RWPE2 (cell line): Measurements from ENCODE around the gene HPSE2.

Experiments used
- ATAC-seq: fragments of 200-7000 bp; cut with Tn5 transposase; 3 replicates; pipeline ENCODE4 v1.9.1; 2021; ENCODE audit warnings: low read depth
- DNase-seq: peaks from one replicate; pipeline ENCODE4 v3.0.0-alpha.2; 2020; ENCODE audit warnings: low spot score
- H3K27ac ChIP-seq: fragments of 450-650 bp; 2 replicates; pipeline ENCODE4 v1.5.1; 2017; ENCODE audit warnings: mild to moderate bottlenecking; ENCODE audit not compliant: poor library complexity, severe bottlenecking
- H3K27me3 ChIP-seq: fragments of 250-450 bp; sonication (Bioruptor Pico); 2 replicates; pipeline ENCODE4 v1.5.1; 2021; ENCODE audit warnings: mild to moderate bottlenecking, moderate library complexity; ENCODE audit not compliant: insufficient read depth, poor library complexity, severe bottlenecking
- H3K36me3 ChIP-seq: fragments of 250-450 bp; sonication (Bioruptor Pico); 2 replicates; pipeline ENCODE4 v1.5.1; 2020; ENCODE audit warnings: low read depth, mild to moderate bottlenecking, moderate library complexity
- H3K4me1 ChIP-seq: fragments of 250-450 bp; sonication (Bioruptor Pico); 2 replicates; pipeline ENCODE4 v1.5.1; 2021; ENCODE audit warnings: mild to moderate bottlenecking, moderate library complexity; ENCODE audit not compliant: insufficient read depth, poor library complexity, severe bottlenecking
- H3K4me3 ChIP-seq: fragments of 250-450 bp; sonication (Bioruptor Pico); 2 replicates; pipeline ENCODE4 v1.5.1; 2021; ENCODE audit warnings: mild to moderate bottlenecking, moderate library complexity; ENCODE audit not compliant: severe bottlenecking
- H3K9me3 ChIP-seq: fragments of 250-450 bp; sonication (Bioruptor Pico); 2 replicates; pipeline ENCODE4 v1.5.1; 2021; ENCODE audit warnings: mild to moderate bottlenecking, moderate library complexity; ENCODE audit not compliant: severe bottlenecking
- TF ChIP-seq, protein P1 (sequence below): fragments of 450-650 bp; IDR thresholded peaks from one replicate; pipeline ENCODE4 v1.5.1; 2017; ENCODE audit warnings: mild to moderate bottlenecking, moderate library complexity; ENCODE audit not compliant: poor library complexity, severe bottlenecking

Gene HPSE2

GRCh38 chr10:99115703-99116102, 119.9 kb downstream of the HPSE2 start:
- DNase-seq: no peak
- ATAC-seq: no peak
- H3K4me3 ChIP-seq: no peak overlapping the region
- H3K36me3 ChIP-seq: no peaks in the 10 kb centered on the region
- H3K27ac ChIP-seq: no peak overlapping the region
- no peaks in the 10 kb centered on the region for H3K4me1 ChIP-seq
- no peaks in the 10 kb centered on the region for H3K27me3 ChIP-seq
- no peaks in the 10 kb centered on the region for H3K9me3 ChIP-seq
- TF ChIP-seq, protein P1, sequence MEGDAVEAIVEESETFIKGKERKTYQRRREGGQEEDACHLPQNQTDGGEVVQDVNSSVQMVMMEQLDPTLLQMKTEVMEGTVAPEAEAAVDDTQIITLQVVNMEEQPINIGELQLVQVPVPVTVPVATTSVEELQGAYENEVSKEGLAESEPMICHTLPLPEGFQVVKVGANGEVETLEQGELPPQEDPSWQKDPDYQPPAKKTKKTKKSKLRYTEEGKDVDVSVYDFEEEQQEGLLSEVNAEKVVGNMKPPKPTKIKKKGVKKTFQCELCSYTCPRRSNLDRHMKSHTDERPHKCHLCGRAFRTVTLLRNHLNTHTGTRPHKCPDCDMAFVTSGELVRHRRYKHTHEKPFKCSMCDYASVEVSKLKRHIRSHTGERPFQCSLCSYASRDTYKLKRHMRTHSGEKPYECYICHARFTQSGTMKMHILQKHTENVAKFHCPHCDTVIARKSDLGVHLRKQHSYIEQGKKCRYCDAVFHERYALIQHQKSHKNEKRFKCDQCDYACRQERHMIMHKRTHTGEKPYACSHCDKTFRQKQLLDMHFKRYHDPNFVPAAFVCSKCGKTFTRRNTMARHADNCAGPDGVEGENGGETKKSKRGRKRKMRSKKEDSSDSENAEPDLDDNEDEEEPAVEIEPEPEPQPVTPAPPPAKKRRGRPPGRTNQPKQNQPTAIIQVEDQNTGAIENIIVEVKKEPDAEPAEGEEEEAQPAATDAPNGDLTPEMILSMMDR: no peak

DNA sequence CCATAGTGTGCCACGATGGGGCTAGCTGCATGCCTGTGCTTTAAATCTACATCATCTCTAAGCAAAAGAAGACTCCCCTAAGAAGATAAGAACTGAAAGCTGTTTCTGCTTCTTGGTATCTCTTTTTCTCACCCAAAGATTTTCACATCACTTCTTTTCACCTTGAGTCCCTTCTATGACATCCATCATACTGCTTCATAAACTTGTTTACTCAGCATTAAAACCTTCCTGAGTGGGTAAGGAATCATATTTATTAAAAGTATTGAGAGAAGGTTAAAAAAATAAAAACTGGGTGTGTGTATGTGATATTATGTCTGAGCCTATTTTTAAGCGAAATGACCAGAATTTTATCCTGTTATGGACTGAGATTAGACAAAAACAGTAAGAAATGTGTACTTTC, 150.3 kb downstream of the HPSE2 start:
- Histone ChIP-seq H3K27ac (no peak overlapping the region), H3K4me3 (no peak overlapping the region), H3K36me3 (no peaks in the 10 kb centered on the region), H3K27me3 (no peaks in the 10 kb centered on the region), H3K9me3 (no peaks in the 10 kb centered on the region), H3K4me1 (no peaks in the 10 kb centered on the region)
- DNase-seq (no peak), ATAC-seq (no peak)
- TF ChIP-seq, protein P1: no peak

DNA sequence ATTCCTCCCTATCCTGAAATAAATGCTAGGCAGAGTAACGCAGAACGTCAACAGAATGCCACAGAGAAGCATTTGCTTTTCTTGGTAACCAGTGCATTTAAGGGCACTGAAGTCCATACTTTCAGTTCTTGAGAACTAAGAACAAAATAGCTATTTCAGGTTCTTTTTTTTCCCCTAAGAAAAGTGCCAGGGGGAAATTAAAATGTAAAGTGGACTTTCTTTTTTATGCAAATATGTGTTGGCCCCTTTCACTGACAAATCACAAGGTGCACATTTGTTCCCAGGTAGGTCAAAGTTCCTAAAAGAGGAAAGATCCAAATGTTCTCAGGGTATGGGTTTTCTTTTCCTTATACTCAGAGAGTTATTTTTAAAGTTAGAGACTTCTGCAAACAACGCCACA, 151.5 kb downstream of the HPSE2 start:
- H3K4me3 ChIP-seq: no peak overlapping the region
- H3K9me3 ChIP-seq: no peaks in the 10 kb centered on the region
- no peaks in the 10 kb centered on the region for H3K4me1 ChIP-seq
- TF ChIP-seq, protein P1: no peak
- no peaks in the 10 kb centered on the region for H3K27me3 ChIP-seq
- no peak for ATAC-seq
- DNase-seq: no peak
- no peaks in the 10 kb centered on the region for H3K36me3 ChIP-seq
- H3K27ac ChIP-seq: no peak overlapping the region

- no peak for DNase-seq
- no peak for ATAC-seq
- Histone ChIP-seq H3K36me3 (no peaks in the 10 kb centered on the region), H3K9me3 (no peaks in the 10 kb centered on the region), H3K27me3 (no peaks in the 10 kb centered on the region), H3K4me1 (no peaks in the 10 kb centered on the region), H3K4me3 (no peak overlapping the region), H3K27ac (no peak overlapping the region)
- TF ChIP-seq, protein P1: no peak
Measured at GRCh38 chr10:99080275-99080945, 155.2 kb downstream of the HPSE2 start.

DNA sequence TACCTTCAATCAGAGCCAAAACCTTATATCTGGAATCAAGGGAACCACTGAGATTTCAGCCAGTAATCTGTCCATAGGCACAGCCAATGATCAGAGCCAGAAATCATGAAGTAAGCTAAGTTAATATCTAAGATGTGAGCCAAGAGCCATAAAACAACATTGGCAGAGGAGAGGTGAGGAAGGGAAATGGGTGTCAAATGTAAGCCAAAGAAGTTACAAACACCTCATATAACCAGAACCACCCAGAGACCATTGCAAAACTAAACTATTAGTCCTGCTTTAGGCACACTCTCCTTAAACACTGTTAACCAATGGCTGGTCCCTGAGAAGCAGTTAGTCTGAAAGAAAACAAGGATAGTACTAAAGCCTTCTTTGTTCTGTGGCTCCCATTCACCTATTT, 173.1 kb downstream of the HPSE2 start:
- ATAC-seq (no peak), DNase-seq (no peak)
- Histone ChIP-seq H3K36me3 (no peaks in the 10 kb centered on the region), H3K4me3 (no peak overlapping the region), H3K27me3 (no peaks in the 10 kb centered on the region), H3K27ac (no peak overlapping the region), H3K9me3 (no peaks in the 10 kb centered on the region), H3K4me1 (no peaks in the 10 kb centered on the region)
- TF ChIP-seq, protein P1: no peak
